IPS-18a (cell line): ENCODE measurements around the gene SMAD3.
A peak's percentile ranks its signal among the peaks of the same experiment; 100 is the strongest.

Experiments
- H3K27ac ChIP-seq: one replicate; pipeline ENCODE4 v1.5.1; 2013; ENCODE audit warnings: low read length
- H3K27me3 ChIP-seq: one replicate; pipeline ENCODE4 v1.6.1; 2013; ENCODE audit warnings: mild to moderate bottlenecking, low read length; ENCODE audit not compliant: control insufficient read depth, insufficient read depth
- H3K36me3 ChIP-seq: one replicate; pipeline ENCODE4 v1.6.1; 2013; ENCODE audit warnings: low read depth, low read length; ENCODE audit not compliant: control insufficient read depth
- H3K4me1 ChIP-seq: one replicate; pipeline ENCODE4 v1.6.1; 2013; ENCODE audit warnings: low read depth, low read length; ENCODE audit not compliant: control insufficient read depth
- H3K4me3 ChIP-seq: one replicate; pipeline ENCODE4 v1.5.1; 2013; ENCODE audit warnings: low read length
- H3K9ac ChIP-seq: one replicate; pipeline ENCODE4 v1.6.1; 2013; ENCODE audit warnings: mild to moderate bottlenecking, low read length, moderate library complexity
- H3K9me3 ChIP-seq: one replicate; pipeline ENCODE4 v1.6.1; 2013; ENCODE audit warnings: low read depth, low read length; ENCODE audit not compliant: control insufficient read depth

Gene SMAD3

DNA sequence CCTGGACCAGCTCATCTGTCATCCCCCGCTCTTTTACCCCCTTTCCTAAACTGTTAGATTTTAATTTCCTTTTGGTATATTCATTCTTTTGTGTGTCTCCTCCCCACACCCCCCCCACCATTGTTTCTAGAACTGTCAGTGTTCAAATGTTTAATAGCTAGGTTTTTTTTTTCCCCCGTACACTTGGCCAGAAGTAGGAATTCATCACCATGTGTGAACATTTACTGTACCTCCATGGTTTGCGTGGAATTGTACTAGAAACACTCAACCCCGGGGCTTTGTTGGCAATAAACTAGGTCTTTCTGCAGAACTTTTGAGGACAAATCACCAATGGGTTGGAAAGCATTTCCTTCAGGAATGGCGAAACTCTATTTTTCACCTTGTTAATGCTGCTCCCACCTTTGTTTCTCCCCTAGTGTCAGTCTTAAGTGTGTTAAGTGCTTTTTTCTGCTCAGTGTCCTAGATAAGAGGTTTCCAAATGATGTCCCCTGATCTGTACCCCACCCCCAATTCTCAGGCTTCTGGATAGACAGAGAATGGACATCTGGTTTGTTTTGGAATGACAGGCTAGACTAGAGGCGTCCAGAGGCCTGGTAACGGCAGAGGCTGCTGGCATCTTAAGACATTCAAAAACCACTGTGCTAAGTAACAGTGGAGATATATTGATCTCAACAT is 76.8 kb downstream of the SMAD3 start:
- peaks cover 47% of the 10 kb centered on the region for H3K4me1 ChIP-seq
- H3K9me3 ChIP-seq, result no peaks in the 10 kb centered on the region
- no peaks in the 10 kb centered on the region for H3K27me3 ChIP-seq
- no peak overlapping the region for H3K9ac ChIP-seq
- H3K4me3 ChIP-seq, result no peak overlapping the region
- no peaks in the 10 kb centered on the region for H3K36me3 ChIP-seq
- H3K27ac ChIP-seq, result no peak overlapping the region

DNA sequence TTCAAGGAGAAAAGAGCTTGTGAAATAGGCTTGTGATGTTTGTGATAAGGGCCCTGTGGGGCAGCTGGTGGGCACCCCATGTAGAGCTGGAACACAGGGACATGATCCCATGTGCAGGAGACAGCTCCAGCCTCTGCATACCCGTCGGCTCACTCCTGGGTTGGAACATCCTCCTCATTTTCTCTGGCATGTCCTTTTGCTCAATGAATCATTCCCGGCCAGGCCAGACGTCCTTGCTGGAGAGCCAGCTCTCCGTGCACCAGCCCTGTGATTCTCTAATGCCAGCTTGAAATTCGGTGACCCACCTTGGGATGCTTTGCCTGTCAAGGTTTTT is 77.3 kb downstream of the SMAD3 start:
- no peak overlapping the region for H3K27ac ChIP-seq
- H3K4me1 ChIP-seq, result peaks cover 49% of the 10 kb centered on the region
- no peaks in the 10 kb centered on the region for H3K9me3 ChIP-seq
- H3K27me3 ChIP-seq, result no peaks in the 10 kb centered on the region
- no peak overlapping the region for H3K4me3 ChIP-seq
- no peaks in the 10 kb centered on the region for H3K36me3 ChIP-seq
- H3K9ac ChIP-seq, result no peak overlapping the region

GRCh38 chr15:67143646-67144045 is 78.2 kb downstream of the SMAD3 start:
- H3K27me3 ChIP-seq, result no peaks in the 10 kb centered on the region
- H3K4me1 ChIP-seq, result peaks cover 52% of the 10 kb centered on the region
- H3K27ac ChIP-seq, result no peak overlapping the region
- no peak overlapping the region for H3K9ac ChIP-seq
- H3K9me3 ChIP-seq, result no peaks in the 10 kb centered on the region
- no peak overlapping the region for H3K4me3 ChIP-seq
- no peaks in the 10 kb centered on the region for H3K36me3 ChIP-seq

GRCh38 chr15:67144609-67145311 is 79.4 kb downstream of the SMAD3 start:
- Histone ChIP-seq H3K27me3 (no peaks in the 10 kb centered on the region), H3K4me1 (peaks cover 55% of the 10 kb centered on the region), H3K4me3 (no peak overlapping the region), H3K9ac (no peak overlapping the region), H3K36me3 (no peaks in the 10 kb centered on the region), H3K27ac (no peak overlapping the region), H3K9me3 (no peaks in the 10 kb centered on the region)

- Histone ChIP-seq H3K9ac (no peak overlapping the region), H3K27ac (no peak overlapping the region), H3K27me3 (no peaks in the 10 kb centered on the region), H3K36me3 (no peaks in the 10 kb centered on the region), H3K4me1 (peaks cover 60% of the 10 kb centered on the region), H3K9me3 (no peaks in the 10 kb centered on the region), H3K4me3 (no peak overlapping the region)
Observed at GRCh38 chr15:67145312-67145610, 79.9 kb downstream of the SMAD3 start.

DNA sequence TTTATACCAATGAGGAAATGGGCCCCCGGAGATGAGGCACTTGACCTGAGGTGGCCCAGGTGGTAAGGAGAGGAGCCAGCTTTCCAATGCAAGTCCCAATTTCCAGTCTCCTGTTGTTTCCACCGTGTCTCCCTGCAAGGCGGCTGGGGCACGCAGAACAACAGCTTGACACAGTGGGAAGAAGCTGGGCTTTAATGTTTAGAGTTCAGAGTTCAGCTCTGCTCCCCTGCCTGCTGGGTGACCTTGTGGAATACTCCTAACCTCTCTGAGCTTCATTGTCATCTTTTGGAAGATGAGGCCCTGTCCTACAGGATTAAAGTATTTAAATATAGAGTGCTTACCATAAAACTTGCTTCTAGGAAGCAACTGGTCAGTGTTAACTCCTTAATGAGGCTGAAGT is 80.3 kb downstream of the SMAD3 start:
- H3K27me3 ChIP-seq, result no peaks in the 10 kb centered on the region
- H3K27ac ChIP-seq, result no peak overlapping the region
- H3K36me3 ChIP-seq, result no peaks in the 10 kb centered on the region
- no peak overlapping the region for H3K9ac ChIP-seq
- no peak overlapping the region for H3K4me3 ChIP-seq
- peaks cover 63% of the 10 kb centered on the region for H3K4me1 ChIP-seq
- H3K9me3 ChIP-seq, result no peaks in the 10 kb centered on the region

GRCh38 chr15:67146234-67146633 is 80.8 kb downstream of the SMAD3 start:
- Histone ChIP-seq H3K4me3 (no peak overlapping the region), H3K4me1 (peaks cover 63% of the 10 kb centered on the region), H3K36me3 (no peaks in the 10 kb centered on the region), H3K9ac (no peak overlapping the region), H3K27ac (no peak overlapping the region), H3K9me3 (no peaks in the 10 kb centered on the region), H3K27me3 (no peaks in the 10 kb centered on the region)

DNA sequence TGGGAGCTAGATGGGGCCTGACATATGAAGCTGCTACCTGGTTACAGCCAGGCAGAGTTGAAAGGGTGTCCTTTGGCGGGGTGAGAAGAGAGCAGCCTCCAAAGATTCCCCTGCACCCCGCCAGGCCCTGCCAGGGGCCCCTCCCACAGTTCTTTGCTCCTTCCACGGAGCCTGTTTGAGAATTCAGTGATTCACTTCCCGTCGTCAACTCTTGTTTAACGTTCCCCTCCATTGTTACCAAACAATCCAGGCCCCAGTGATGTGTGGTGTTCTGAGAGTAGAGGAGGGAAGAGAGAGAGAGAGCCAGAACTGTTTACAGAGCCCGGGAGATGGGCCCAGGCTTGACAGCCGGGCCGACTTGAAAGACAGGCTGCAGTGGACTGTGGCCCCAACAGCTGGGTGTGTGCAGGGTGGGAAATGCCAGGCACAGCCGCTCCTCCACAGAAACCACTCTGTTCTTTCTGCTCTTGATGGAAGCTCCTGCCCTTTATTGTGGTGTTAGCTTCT is 81.5 kb downstream of the SMAD3 start:
- H3K36me3 ChIP-seq, result no peaks in the 10 kb centered on the region
- H3K9ac ChIP-seq, result no peak overlapping the region
- no peak overlapping the region for H3K27ac ChIP-seq
- H3K27me3 ChIP-seq, result no peaks in the 10 kb centered on the region
- no peaks in the 10 kb centered on the region for H3K9me3 ChIP-seq
- H3K4me3 ChIP-seq, result no peak overlapping the region
- H3K4me1 ChIP-seq, result peaks cover 64% of the 10 kb centered on the region

- Histone ChIP-seq H3K9ac (no peak overlapping the region), H3K4me3 (no peak overlapping the region), H3K4me1 (peaks cover 67% of the 10 kb centered on the region), H3K36me3 (no peaks in the 10 kb centered on the region), H3K9me3 (no peaks in the 10 kb centered on the region), H3K27ac (no peak overlapping the region), H3K27me3 (no peaks in the 10 kb centered on the region)
Observed at GRCh38 chr15:67147396-67147949, 82.1 kb downstream of the SMAD3 start.

- H3K4me1 ChIP-seq, result peaks cover 71% of the 10 kb centered on the region
- no peak overlapping the region for H3K9ac ChIP-seq
- H3K9me3 ChIP-seq, result no peaks in the 10 kb centered on the region
- H3K27ac ChIP-seq, result no peak overlapping the region
- H3K4me3 ChIP-seq, result no peak overlapping the region
- H3K36me3 ChIP-seq, result no peaks in the 10 kb centered on the region
- no peaks in the 10 kb centered on the region for H3K27me3 ChIP-seq
Observed at GRCh38 chr15:67148196-67148701, 82.8 kb downstream of the SMAD3 start.

DNA sequence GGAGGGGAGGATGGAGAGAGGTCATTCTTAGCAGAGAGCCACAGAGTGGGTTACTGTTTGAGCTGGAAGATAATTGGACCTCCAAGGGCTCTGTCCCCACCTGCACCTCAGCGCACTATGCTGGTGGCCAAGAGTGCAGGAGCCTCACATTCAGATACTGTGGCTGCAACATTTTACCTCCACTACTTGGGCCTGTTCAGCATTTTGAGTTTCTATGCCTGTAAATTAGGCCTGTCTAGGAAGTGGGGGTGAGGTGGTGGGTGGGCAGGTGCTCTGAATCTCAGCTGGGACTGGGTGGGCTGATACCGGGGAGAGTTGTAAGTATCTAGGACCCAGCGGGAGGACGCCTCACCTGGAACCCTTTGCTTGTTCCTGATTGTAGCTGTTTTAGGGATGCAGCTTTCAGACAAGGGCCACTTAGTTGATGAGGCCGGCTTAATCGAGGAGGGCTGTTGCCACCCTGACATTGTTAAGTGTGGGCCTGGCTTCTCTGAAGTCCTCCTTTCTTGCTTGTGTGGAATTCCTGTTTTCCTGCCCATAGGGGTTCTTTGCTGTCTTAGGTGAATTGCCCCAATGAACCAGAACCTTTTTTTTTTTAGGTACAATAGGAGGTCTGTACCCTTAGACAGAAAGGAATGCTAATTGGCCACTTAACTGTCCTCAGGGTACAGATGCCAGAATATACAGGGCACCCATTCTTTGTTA is 83.8 kb downstream of the SMAD3 start:
- peaks cover 71% of the 10 kb centered on the region for H3K4me1 ChIP-seq
- H3K4me3 ChIP-seq, result peak overlapping the region; percentile 25
- no peaks in the 10 kb centered on the region for H3K36me3 ChIP-seq
- H3K27ac ChIP-seq, result no peak overlapping the region
- no peaks in the 10 kb centered on the region for H3K9me3 ChIP-seq
- no peaks in the 10 kb centered on the region for H3K27me3 ChIP-seq
- H3K9ac ChIP-seq, result no peak overlapping the region
